ENCODE results near the gene C1QTNF9. TPM values are rescaled to one million over a fixed set of nuclear protein-coding genes. Genes with fewer than 3 reads are reported as not detected.

C1QTNF9 gene
- total and polyA plus RNA-seq, 2 donors (not counting 3 experiments of a cell fraction or from before 2014, with no cell fraction given), result not detected

DNA sequence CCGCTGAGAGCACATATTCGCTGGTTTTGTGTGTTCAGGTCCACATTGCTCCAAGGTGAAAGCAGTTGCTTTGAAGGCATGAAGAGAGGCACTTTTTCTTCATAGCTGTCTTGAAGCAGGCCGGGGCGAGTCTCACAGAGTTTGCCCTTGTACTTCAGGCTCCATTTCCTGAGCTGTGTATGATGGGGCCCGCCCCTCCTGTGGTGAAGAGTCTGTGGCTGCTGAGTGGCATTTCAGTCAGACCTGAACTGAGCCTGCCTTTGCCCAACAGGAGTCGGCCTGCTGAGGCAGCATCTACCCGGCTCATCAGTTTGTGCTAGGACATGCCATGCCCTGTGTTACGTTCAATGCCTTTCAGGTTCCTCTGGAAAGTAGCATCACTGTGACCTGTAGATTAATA, 44.4 kb upstream of the C1QTNF9 start:
- TF ChIP-seq EZH2 (IDR thresholded peaks at IDR 0.05; ENCODE audit: borderline replicate concordance, low read depth, low read length, severe bottlenecking) (no peak), GATA2 (IDR thresholded peaks at IDR 0.05; ENCODE audit: insufficient read depth, insufficient read length, low read depth, low read length) (no peak), JUN (IDR thresholded peaks at IDR 0.05; ENCODE audit: borderline replicate concordance, insufficient read depth, insufficient read length, low read depth) (no peak), POLR2A (IDR thresholded peaks at IDR 0.05; ENCODE audit: low read depth, low read length) (no peak), POLR2AphosphoS5 (IDR thresholded peaks at IDR 0.05; ENCODE audit: insufficient read depth, low read depth, low read length) (no peak), MYC (IDR thresholded peaks at IDR 0.05; ENCODE audit: low read depth, low read length) (no peak), FOS (IDR thresholded peaks at IDR 0.05; ENCODE audit: borderline replicate concordance, insufficient read depth, low read length) (no peak)
- TF ChIP-seq, protein P1, sequence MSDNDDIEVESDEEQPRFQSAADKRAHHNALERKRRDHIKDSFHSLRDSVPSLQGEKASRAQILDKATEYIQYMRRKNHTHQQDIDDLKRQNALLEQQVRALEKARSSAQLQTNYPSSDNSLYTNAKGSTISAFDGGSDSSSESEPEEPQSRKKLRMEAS (IDR thresholded peaks at IDR 0.05; ENCODE audit: insufficient read depth, insufficient read length), result no peak
- TF ChIP-seq, protein P2, sequence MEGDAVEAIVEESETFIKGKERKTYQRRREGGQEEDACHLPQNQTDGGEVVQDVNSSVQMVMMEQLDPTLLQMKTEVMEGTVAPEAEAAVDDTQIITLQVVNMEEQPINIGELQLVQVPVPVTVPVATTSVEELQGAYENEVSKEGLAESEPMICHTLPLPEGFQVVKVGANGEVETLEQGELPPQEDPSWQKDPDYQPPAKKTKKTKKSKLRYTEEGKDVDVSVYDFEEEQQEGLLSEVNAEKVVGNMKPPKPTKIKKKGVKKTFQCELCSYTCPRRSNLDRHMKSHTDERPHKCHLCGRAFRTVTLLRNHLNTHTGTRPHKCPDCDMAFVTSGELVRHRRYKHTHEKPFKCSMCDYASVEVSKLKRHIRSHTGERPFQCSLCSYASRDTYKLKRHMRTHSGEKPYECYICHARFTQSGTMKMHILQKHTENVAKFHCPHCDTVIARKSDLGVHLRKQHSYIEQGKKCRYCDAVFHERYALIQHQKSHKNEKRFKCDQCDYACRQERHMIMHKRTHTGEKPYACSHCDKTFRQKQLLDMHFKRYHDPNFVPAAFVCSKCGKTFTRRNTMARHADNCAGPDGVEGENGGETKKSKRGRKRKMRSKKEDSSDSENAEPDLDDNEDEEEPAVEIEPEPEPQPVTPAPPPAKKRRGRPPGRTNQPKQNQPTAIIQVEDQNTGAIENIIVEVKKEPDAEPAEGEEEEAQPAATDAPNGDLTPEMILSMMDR (IDR thresholded peaks at IDR 0.05; ENCODE audit: extremely low read depth in 1 of 2, insufficient read depth in 1 of 2, low read depth in 1 of 2, low read length in 2 of 2), result no peak
- dilution Hi-C loops (cut with MboI; ENCODE audit: extremely low pct_ligation_motif_present, low sequenced_read_pairs), result no loop called here
- H3K9ac ChIP-seq (replicated peaks; ENCODE audit: extremely low read depth, insufficient read depth, low read length), result no peak overlapping the region
- no peaks in the 10 kb centered on the region for H3K27me3 ChIP-seq (ENCODE audit: control insufficient read depth in 2 of 2, insufficient read depth in 2 of 2, low read length in 2 of 2)
- H3K4me1 ChIP-seq (ENCODE audit: control insufficient read depth, extremely low read depth, insufficient read depth, low read length), result no peaks in the 10 kb centered on the region
- ChIA-PET POLR2A (no interaction called here), CTCF (interaction anchor here (1.6 kb wide), 1 partner anchor 24 kb away, joined by 3 read pairs; no protein-coding TSS in a partner anchor)
- no peaks in the 10 kb centered on the region for H3K9me1 ChIP-seq (replicated peaks; ENCODE audit: control insufficient read depth, extremely low read depth, insufficient read depth, low read length)
- H3K4me2 ChIP-seq (ENCODE audit: insufficient read depth, low read length), result no peak overlapping the region
- DNase-seq (ENCODE audit: low read depth, low spot score), result no peak
- no TSS peak for BruUV-seq (replicated peaks)
- H3K4me3 ChIP-seq (replicated peaks in 1 of 3; ENCODE audit: insufficient read depth in 1 of 3, low read depth in 1 of 3, low read length in 3 of 3), result no peak overlapping the region
- H3K79me2 ChIP-seq (ENCODE audit: control insufficient read depth, insufficient read depth, low read length), result no peaks in the 10 kb centered on the region
- no peaks in the 10 kb centered on the region for H3K9me3 ChIP-seq (replicated peaks; ENCODE audit: control insufficient read depth, insufficient read depth, low read length)
- intact Hi-C loops (cut with micrococcal nuclease), result no loop called here
- H3K36me3 ChIP-seq (ENCODE audit: control insufficient read depth in 2 of 2, extremely low read depth in 1 of 2, insufficient read depth in 2 of 2, low read length in 2 of 2), result no peaks in the 10 kb centered on the region
- H3K27ac ChIP-seq (ENCODE audit: insufficient read depth, low read depth, low read length), result no peak overlapping the region
- no peak overlapping the region for H2AFZ ChIP-seq (ENCODE audit: low read depth, low read length)
- H4K20me1 ChIP-seq (replicated peaks; ENCODE audit: control insufficient read depth, extremely low read depth, insufficient read depth, low read length), result no peaks in the 10 kb centered on the region
- FAIRE-seq, result no peak
